D721Med (cell line): ENCODE results near the gene DGKD.

Source experiments
- DNase-seq: peaks from one replicate; pipeline ENCODE4 v3.0.0; 2011; ENCODE audit warnings: low spot score; ENCODE audit not compliant: insufficient read length
- FAIRE-seq: peaks from 2 replicates; lab custom pipeline; 2011; peaks lifted over from hg19 to GRCh38; lab: Jason Lieb, UNC
- TF ChIP-seq, protein P1 (sequence below): IDR thresholded peaks from 2 replicates; pipeline ENCODE4 v1.5.1; 2012; ENCODE audit warnings: mild to moderate bottlenecking, control low read depth; ENCODE audit not compliant: insufficient read depth; ENCODE audit errors: missing control alignments

Gene DGKD

GRCh38 chr2:233482616-233483015, 128.3 kb downstream of the DGKD start:
- TF ChIP-seq, protein P1, sequence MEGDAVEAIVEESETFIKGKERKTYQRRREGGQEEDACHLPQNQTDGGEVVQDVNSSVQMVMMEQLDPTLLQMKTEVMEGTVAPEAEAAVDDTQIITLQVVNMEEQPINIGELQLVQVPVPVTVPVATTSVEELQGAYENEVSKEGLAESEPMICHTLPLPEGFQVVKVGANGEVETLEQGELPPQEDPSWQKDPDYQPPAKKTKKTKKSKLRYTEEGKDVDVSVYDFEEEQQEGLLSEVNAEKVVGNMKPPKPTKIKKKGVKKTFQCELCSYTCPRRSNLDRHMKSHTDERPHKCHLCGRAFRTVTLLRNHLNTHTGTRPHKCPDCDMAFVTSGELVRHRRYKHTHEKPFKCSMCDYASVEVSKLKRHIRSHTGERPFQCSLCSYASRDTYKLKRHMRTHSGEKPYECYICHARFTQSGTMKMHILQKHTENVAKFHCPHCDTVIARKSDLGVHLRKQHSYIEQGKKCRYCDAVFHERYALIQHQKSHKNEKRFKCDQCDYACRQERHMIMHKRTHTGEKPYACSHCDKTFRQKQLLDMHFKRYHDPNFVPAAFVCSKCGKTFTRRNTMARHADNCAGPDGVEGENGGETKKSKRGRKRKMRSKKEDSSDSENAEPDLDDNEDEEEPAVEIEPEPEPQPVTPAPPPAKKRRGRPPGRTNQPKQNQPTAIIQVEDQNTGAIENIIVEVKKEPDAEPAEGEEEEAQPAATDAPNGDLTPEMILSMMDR: no peak
- FAIRE-seq (no peak), DNase-seq (no peak)

GRCh38 chr2:233485726-233486125, 131.4 kb downstream of the DGKD start:
- FAIRE-seq: no peak

GRCh38 chr2:233486357-233486756, 132.1 kb downstream of the DGKD start:
- TF ChIP-seq, protein P1: no peak
- DNase-seq: no peak
- no peak for FAIRE-seq

More at GRCh38 chr2:233485726-233486125, 131.4 kb downstream of the DGKD start:
- DNase-seq: no peak
- TF ChIP-seq, protein P1: no peak

- FAIRE-seq: no peak
Measured at GRCh38 chr2:233486778-233487552, 132.7 kb downstream of the DGKD start.

GRCh38 chr2:233487748-233488345, 133.6 kb downstream of the DGKD start:
- DNase-seq (no peak), FAIRE-seq (no peak)
- TF ChIP-seq, protein P1: no peak

More at GRCh38 chr2:233486778-233487552, 132.7 kb downstream of the DGKD start:
- TF ChIP-seq, protein P1: no peak
- no peak for DNase-seq

DNA sequence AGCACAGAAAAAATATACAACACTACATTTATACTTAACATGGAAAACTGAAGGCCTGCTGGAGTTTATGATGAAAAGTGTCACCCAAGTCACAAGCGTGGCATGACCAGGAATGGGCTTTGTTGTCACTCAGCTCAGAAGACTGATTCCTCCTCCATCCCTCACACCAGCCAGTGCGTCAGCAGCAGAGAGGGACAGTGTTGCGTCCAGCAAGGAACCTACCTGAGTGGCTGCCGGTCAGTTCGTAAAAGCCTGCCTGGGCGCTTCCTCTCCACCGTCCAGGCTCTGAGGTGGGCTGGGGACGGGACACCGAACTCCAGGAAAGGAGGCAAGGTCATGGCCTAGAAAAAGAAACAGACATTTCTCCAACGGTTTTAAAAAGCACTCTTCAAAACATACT, 134.8 kb downstream of the DGKD start:
- FAIRE-seq: no peak
- DNase-seq: no peak
- TF ChIP-seq, protein P1: no peak

- no peak for DNase-seq
- TF ChIP-seq, protein P1: no peak
- no peak for FAIRE-seq
Measured at GRCh38 chr2:233489666-233490065, 135.4 kb downstream of the DGKD start.
